ENCODE results near the gene KAZN. TPM values are rescaled to one million over a fixed set of nuclear protein-coding genes. Genes with fewer than 3 reads are reported as not detected.

KAZN gene
- total RNA-seq, 1 donor from 2014 or later = 33.5 TPM

DNA sequence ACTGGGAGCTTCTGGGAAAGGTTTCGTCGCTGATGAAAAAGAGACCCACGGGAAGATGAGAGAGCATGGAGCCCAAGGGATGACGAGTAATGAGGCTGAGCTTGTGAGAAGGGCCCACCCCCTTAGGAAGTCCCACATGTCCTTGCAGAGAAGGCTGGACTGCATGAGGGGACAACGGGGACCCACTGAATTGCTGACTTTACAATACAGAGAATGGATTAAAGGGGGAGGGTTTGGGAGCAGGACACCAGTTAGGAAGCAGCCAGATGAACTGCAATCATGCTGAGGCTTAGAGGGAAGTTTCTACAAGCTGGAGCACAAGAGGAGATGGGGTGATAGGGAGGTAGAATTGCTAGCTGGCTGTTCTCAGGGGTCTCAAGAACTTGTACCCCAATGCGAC lies 549.5 kb downstream of the KAZN start:
- DNase-seq = no peak
- TF ChIP-seq, protein P1, sequence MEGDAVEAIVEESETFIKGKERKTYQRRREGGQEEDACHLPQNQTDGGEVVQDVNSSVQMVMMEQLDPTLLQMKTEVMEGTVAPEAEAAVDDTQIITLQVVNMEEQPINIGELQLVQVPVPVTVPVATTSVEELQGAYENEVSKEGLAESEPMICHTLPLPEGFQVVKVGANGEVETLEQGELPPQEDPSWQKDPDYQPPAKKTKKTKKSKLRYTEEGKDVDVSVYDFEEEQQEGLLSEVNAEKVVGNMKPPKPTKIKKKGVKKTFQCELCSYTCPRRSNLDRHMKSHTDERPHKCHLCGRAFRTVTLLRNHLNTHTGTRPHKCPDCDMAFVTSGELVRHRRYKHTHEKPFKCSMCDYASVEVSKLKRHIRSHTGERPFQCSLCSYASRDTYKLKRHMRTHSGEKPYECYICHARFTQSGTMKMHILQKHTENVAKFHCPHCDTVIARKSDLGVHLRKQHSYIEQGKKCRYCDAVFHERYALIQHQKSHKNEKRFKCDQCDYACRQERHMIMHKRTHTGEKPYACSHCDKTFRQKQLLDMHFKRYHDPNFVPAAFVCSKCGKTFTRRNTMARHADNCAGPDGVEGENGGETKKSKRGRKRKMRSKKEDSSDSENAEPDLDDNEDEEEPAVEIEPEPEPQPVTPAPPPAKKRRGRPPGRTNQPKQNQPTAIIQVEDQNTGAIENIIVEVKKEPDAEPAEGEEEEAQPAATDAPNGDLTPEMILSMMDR (IDR thresholded peaks at IDR 0.05) = no peak
- Histone ChIP-seq H3K4me3 (no peak overlapping the region), H3K36me3 (no peaks in the 10 kb centered on the region), H3K9me3 (no peaks in the 10 kb centered on the region), H3K27me3 (no peaks in the 10 kb centered on the region), H3K27ac (no peak overlapping the region), H3K4me1 (peaks cover 7% of the 10 kb centered on the region)
- ATAC-seq = no peak
- intact Hi-C loops (cut with DNase I) = no loop called here

DNA sequence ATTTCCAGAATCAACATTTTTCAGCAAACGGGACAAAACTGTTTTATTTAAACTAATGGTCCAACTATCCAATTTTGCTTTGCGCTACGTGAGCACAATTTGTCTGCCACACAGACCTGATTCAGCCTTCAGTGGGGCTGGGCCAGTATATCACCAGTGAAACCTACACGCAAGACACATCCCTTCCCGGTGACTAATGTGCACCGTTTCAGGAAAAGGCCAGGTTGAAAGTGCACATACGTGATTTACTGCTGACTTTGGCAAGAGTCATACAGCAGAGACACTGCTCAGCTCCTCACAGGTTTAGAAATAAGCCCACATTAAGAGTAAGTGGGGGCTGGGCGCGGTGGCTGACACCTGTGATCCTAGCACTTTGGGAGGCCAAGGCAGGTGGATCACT lies 550.0 kb downstream of the KAZN start:
- Histone ChIP-seq H3K4me1 (peaks cover 7% of the 10 kb centered on the region), H3K4me3 (no peak overlapping the region), H3K27ac (no peak overlapping the region), H3K9me3 (no peaks in the 10 kb centered on the region), H3K36me3 (no peaks in the 10 kb centered on the region), H3K27me3 (no peaks in the 10 kb centered on the region)
- ATAC-seq (no peak), DNase-seq (no peak)
- intact Hi-C loops (cut with DNase I) = no loop called here
- TF ChIP-seq, protein P1 (IDR thresholded peaks at IDR 0.05) = no peak

DNA sequence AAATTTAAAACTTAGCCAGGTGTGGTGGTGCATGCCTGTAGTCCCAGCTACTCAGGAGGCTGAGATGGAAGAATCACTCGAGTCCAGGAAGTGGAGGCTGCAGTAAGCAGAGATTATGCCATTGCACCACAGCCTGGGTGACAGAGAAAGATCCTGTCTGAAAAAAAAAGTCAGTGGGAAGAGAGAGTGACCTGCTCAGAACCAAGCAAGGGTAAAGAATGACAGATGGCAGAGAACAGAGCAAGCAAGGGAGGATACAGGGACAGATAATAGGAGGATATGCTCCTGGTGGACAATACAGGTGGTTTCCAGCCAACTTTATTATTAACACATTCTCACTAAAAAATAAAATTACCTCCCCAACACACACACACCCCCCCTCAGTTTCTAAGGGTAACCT lies 550.5 kb downstream of the KAZN start:
- peaks cover 7% of the 10 kb centered on the region for H3K4me1 ChIP-seq
- TF ChIP-seq, protein P1 (IDR thresholded peaks at IDR 0.05) = no peak
- H3K4me3 ChIP-seq = no peak overlapping the region
- DNase-seq (no peak), ATAC-seq (no peak)
- H3K27ac ChIP-seq = no peak overlapping the region
- no peaks in the 10 kb centered on the region for H3K27me3 ChIP-seq
- H3K9me3 ChIP-seq = no peaks in the 10 kb centered on the region
- no peaks in the 10 kb centered on the region for H3K36me3 ChIP-seq
- intact Hi-C loops (cut with DNase I) = no loop called here

DNA sequence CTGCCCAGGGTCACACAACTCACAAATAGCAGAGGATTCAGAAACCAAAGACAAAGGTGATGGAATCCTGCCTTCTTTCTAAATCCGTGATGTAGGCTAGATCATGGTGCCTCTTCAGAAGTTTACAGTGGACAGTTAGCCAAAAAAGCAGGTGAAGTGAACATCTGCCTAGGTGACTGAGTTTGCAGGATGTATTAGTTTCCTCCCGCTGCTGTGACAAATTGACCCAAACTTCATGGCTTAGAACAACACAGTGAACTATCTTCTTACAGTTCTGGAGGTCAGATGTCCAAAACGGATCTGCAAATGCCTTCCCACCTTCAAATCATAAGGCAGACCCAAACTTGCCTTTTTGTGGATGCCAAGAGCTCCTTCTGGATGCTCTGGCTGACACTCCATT lies 551.9 kb downstream of the KAZN start:
- TF ChIP-seq, protein P1 (IDR thresholded peaks at IDR 0.05) = no peak
- H3K4me3 ChIP-seq = no peak overlapping the region
- no peaks in the 10 kb centered on the region for H3K27me3 ChIP-seq
- no peaks in the 10 kb centered on the region for H3K36me3 ChIP-seq
- ATAC-seq = no peak
- no peak overlapping the region for H3K27ac ChIP-seq
- no peaks in the 10 kb centered on the region for H3K9me3 ChIP-seq
- no peak for DNase-seq
- H3K4me1 ChIP-seq = peaks cover 7% of the 10 kb centered on the region
- intact Hi-C loops (cut with DNase I) = loop anchor here (10.0 kb wide), 1 partner anchor 124 kb away; no protein-coding TSS in a partner anchor

DNA sequence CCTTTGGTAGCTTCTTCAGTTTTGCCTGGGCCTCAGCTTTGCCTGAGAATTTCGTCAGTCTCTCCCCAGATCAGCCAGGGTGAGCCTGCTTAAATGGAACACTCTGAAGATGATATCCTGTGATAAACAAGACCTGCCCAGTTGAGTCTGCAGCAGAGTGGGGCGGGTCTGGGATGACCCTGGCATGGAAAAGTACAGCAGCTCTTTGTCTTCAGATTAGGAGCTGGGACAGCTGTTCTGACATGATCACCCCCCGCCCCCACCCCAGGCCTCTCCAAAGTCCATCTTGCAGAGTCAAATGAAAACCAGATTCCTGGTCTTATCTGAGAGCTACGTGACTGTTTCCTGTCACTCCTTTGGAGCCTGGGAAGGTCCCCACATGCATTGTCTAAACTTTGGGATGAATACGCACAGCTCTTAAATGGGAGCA lies 552.9 kb downstream of the KAZN start:
- Histone ChIP-seq H3K27me3 (no peaks in the 10 kb centered on the region), H3K4me3 (no peak overlapping the region), H3K4me1 (peaks cover 13% of the 10 kb centered on the region), H3K9me3 (no peaks in the 10 kb centered on the region), H3K27ac (no peak overlapping the region), H3K36me3 (no peaks in the 10 kb centered on the region)
- intact Hi-C loops (cut with DNase I) = loop anchor here (10.0 kb wide), 1 partner anchor 123 kb away; no protein-coding TSS in a partner anchor
- ATAC-seq (no peak), DNase-seq (no peak)
- TF ChIP-seq, protein P1 (IDR thresholded peaks at IDR 0.05) = no peak

DNA sequence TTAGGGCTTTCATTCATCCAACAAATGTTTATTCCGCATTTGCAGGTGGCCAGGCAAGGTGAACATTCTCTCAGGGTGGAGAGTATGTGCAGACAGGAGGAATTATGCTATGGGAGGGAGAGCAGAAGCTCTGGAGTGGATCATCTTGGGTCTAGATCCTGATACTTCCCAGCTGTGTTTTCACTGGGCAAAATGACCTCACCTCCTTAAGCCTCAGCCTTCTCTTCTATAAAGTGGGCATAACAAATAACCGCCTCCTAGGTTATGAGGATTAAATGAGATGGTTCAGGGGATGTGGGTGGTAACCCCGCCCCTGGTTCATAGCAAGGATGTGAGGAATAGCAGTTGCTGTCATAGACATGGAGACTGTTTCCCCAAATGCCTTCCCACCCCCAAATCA lies 553.4 kb downstream of the KAZN start:
- Histone ChIP-seq H3K4me3 (peak overlapping the region; percentile 59), H3K36me3 (no peaks in the 10 kb centered on the region), H3K9me3 (no peaks in the 10 kb centered on the region), H3K27me3 (no peaks in the 10 kb centered on the region), H3K27ac (peak overlapping the region; percentile 91), H3K4me1 (peaks cover 15% of the 10 kb centered on the region)
- DNase-seq (no peak), ATAC-seq (no peak)
- intact Hi-C loops (cut with DNase I) = loop anchor here (10.0 kb wide), 1 partner anchor 123 kb away; no protein-coding TSS in a partner anchor
- TF ChIP-seq, protein P1 (IDR thresholded peaks at IDR 0.05) = no peak

Measured in upper lobe of right lung (tissue), 1 donor.